OCI-M1 (cell line): ENCODE data around the gene TH.
"Not testable (repeated sequence)": the region's sequence is repeated elsewhere in the genome, so short reads cannot be mapped to it uniquely, and the experiment has no call there.

Experiments
- DNase-seq: peaks from one replicate; lab custom pipeline; 2025; lab: John Stamatoyannopoulos, UW

Gene TH

GRCh38 chr11:2129699-2130366 is 41.8 kb downstream of the TH start:
- no peak for DNase-seq

GRCh38 chr11:2129308-2129698 is 42.3 kb downstream of the TH start:
- DNase-seq: no peak

GRCh38 chr11:2128511-2129307 is 42.9 kb downstream of the TH start:
- no peak for DNase-seq

GRCh38 chr11:2128130-2128510 is 43.5 kb downstream of the TH start:
- no peak for DNase-seq

- no peak for DNase-seq
Observed at GRCh38 chr11:2127482-2128129, 44.0 kb downstream of the TH start.

GRCh38 chr11:2126520-2127085 is 45.0 kb downstream of the TH start:
- DNase-seq: no peak

- DNase-seq: not testable (repeated sequence)
Observed at GRCh38 chr11:2124736-2125484, 46.7 kb downstream of the TH start.

- DNase-seq: no peak
Observed at GRCh38 chr11:2123628-2123960, 48.0 kb downstream of the TH start.

- DNase-seq: no peak
Observed at GRCh38 chr11:2122907-2123627, 48.5 kb downstream of the TH start.

- DNase-seq: no peak
Observed at GRCh38 chr11:2122222-2122906, 49.3 kb downstream of the TH start.

GRCh38 chr11:2121227-2122130 is 50.1 kb downstream of the TH start:
- DNase-seq: no peak

- no peak for DNase-seq
Observed at GRCh38 chr11:2120359-2121100, 51.1 kb downstream of the TH start.

GRCh38 chr11:2118677-2119076 is 52.9 kb downstream of the TH start:
- DNase-seq: no peak

- DNase-seq: no peak
Observed at GRCh38 chr11:2116680-2117079, 54.9 kb downstream of the TH start.

GRCh38 chr11:2115308-2115707 is 56.3 kb downstream of the TH start:
- no peak for DNase-seq

GRCh38 chr11:2114430-2115241 is 57.0 kb downstream of the TH start:
- no peak for DNase-seq
